K562 (cell line): ENCODE results near the gene PRTN3. TPM values are rescaled to one million over a fixed set of nuclear protein-coding genes. Genes with fewer than 3 reads are reported as not detected.
A peak's percentile ranks its signal among the peaks of the same experiment; 100 is the strongest.

Source experiments
- ATAC-seq: fragments of 200-7000 bp; cut with Tn5 transposase; 3 replicates; pipeline ENCODE4 v1.9.1; 2020; ENCODE audit warnings: moderate library complexity
- BruUV-seq: library from RNA; stranded (reverse); fragments of 400-500 nt; replicated peaks from 2 replicates; lab custom pipeline; 2021; lab: Mats Ljungman, UMichigan
- CTCF ChIA-PET: fragments of 300-600 bp; formaldehyde crosslinking; extraction: SDS; loops from one replicate; lab custom pipeline; 2021; ENCODE audit warnings: low intra/inter-chr PET ratio; lab: Yijun Ruan, JAX
- POLR2A ChIA-PET: fragments of 300-600, 350-650 bp; sonication (Branson Sonifier 250); formaldehyde crosslinking; extraction: SDS; loops from one replicate; lab custom pipeline; 2021; ENCODE audit warnings: antibody characterized with exemption, inconsistent platforms; lab: Yijun Ruan, JAX
- DNase-seq, 4 experiments: peaks; one replicate each; pipeline versions ENCODE4 v3.0.0 to v3.0.0-alpha.2; 2011 to 2018; ENCODE audit warnings: low spot score in 3 of 4, mixed read lengths in 3 of 4; ENCODE audit errors: extremely low read depth in 1 of 4
- FAIRE-seq: peaks from 2 replicates; lab custom pipeline; 2011; peaks lifted over from hg19 to GRCh38; lab: Jason Lieb, UNC
- H2AFZ ChIP-seq: 2 replicates; pipeline ENCODE4 v1.6.0; 2011; ENCODE audit warnings: low read depth, low read length, control low read depth, inconsistent platforms
- H3K27ac ChIP-seq: fragments of 200-600 bp; 3 replicates; pipeline ENCODE4 v1.8.0; 2011; ENCODE audit warnings: low read depth, mild to moderate bottlenecking, control low read depth, inconsistent platforms, low read length, moderate library complexity, mixed read lengths; ENCODE audit errors: extremely low read depth
- H3K27me3 ChIP-seq, 2 experiments: fragments of 300-600 bp in 1 of 2; 2 replicates in 1 of 2; 3 replicates in 1 of 2; pipeline versions ENCODE4 v1.6.0 to v1.8.0; 2011; ENCODE audit warnings: inconsistent platforms in 2 of 2, low read length in 2 of 2, mild to moderate bottlenecking in 1 of 2, mixed read lengths in 1 of 2, moderate library complexity in 1 of 2; ENCODE audit not compliant: control insufficient read depth in 2 of 2, insufficient read depth in 2 of 2
- H3K36me3 ChIP-seq: fragments of 300-600 bp; 3 replicates; pipeline ENCODE4 v1.8.0; 2011; ENCODE audit warnings: mild to moderate bottlenecking, low read length, inconsistent platforms; ENCODE audit not compliant: control insufficient read depth, insufficient read depth
- H3K4me1 ChIP-seq, 2 experiments: fragments of 200-600 bp in 1 of 2; replicated peaks in 1 of 2; 2 replicates in 1 of 2; 3 replicates in 1 of 2; pipeline versions ENCODE4 v1.5.1 to v1.8.0; 2011; ENCODE audit warnings: inconsistent platforms in 2 of 2, low read length in 2 of 2, mild to moderate bottlenecking in 1 of 2, mixed read lengths in 1 of 2, moderate library complexity in 1 of 2; ENCODE audit not compliant: control insufficient read depth in 2 of 2, insufficient read depth in 2 of 2
- H3K4me2 ChIP-seq: 2 replicates; pipeline ENCODE4 v1.6.1; 2011; ENCODE audit warnings: low read length, control low read depth, inconsistent platforms, mixed read lengths; ENCODE audit not compliant: insufficient read depth
- H3K4me3 ChIP-seq: fragments of 200-600 bp; sonication (generic), shearing (Covaris generic); 2 replicates; pipeline ENCODE4 v1.5.1; 2016; ENCODE audit warnings: control low read depth, inconsistent platforms
- H3K79me2 ChIP-seq: fragments of 200-600 bp; 3 replicates; pipeline ENCODE4 v1.8.0; 2011; ENCODE audit warnings: low read length, inconsistent platforms; ENCODE audit not compliant: control insufficient read depth, insufficient read depth
- H3K9ac ChIP-seq, 2 experiments: 2 replicates each; pipeline versions ENCODE4 v1.6.0 to v1.6.1; 2011; ENCODE audit warnings: low read depth in 2 of 2, low read length in 2 of 2, control low read depth in 1 of 2, inconsistent platforms in 1 of 2, mild to moderate bottlenecking in 1 of 2, mixed read lengths in 1 of 2; ENCODE audit not compliant: insufficient read depth in 1 of 2
- H3K9me1 ChIP-seq: one replicate; pipeline ENCODE4 v1.6.0; 2011; ENCODE audit warnings: inconsistent platforms, mild to moderate bottlenecking, low read length, moderate library complexity; ENCODE audit not compliant: control insufficient read depth, insufficient read depth
- H3K9me3 ChIP-seq: replicated peaks from 2 replicates; pipeline ENCODE4 v1.5.1; 2011; ENCODE audit warnings: low read depth, low read length, inconsistent platforms; ENCODE audit not compliant: control insufficient read depth, insufficient read depth
- H4K20me1 ChIP-seq: replicated peaks from 2 replicates; pipeline ENCODE4 v1.6.1; 2011; ENCODE audit warnings: low read length, inconsistent platforms, mixed read lengths; ENCODE audit not compliant: control insufficient read depth, insufficient read depth
- EGR1 ChIP-seq: fragments of 450-650 bp; conservative IDR thresholded peaks from 2 replicates; pipeline ENCODE4 v1.6.1; 2017; ENCODE audit warnings: mild to moderate bottlenecking
- MNT ChIP-seq, 2 experiments: fragments of 450-650 bp; conservative IDR thresholded peaks; 2 replicates each; pipeline ENCODE4 v1.6.1; 2017; ENCODE audit warnings: mild to moderate bottlenecking in 2 of 2, moderate library complexity in 2 of 2
- RHOXF2B ChIP-seq: fragments of 250-450 bp; sonication (Bioruptor Pico); conservative IDR thresholded peaks from 2 replicates; pipeline ENCODE4 v1.5.1; 2021
- SMARCA4 ChIP-seq: fragments of 450-650 bp; IDR thresholded peaks from 2 replicates; pipeline ENCODE4 v1.6.1; 2016
- ZBTB43 ChIP-seq: sonication (generic); formaldehyde crosslinking; IDR thresholded peaks from 2 replicates; pipeline ENCODE4 v1.8.0; 2023; ENCODE audit warnings: mild to moderate bottlenecking, missing genetic modification reagents
- ZBTB7A ChIP-seq: IDR thresholded peaks from 2 replicates; pipeline ENCODE4 v1.6.1; 2011; ENCODE audit warnings: low read depth, mild to moderate bottlenecking, low read length, moderate library complexity, borderline replicate concordance; ENCODE audit not compliant: control insufficient read depth
- WGBS: fragments of 100-300 bp; shearing (Covaris generic); methylation state at CpG from one replicate; pipeline ENCODE4 v1.1.6; 2016; ENCODE audit warnings: low coverage, mixed read lengths; ENCODE audit not compliant: insufficient coverage; ENCODE audit errors: missing lambda C conversion rate; 5-methylcytosine and 5-hydroxymethylcytosine counted together
- in situ Hi-C: fragments of 300-500 bp; cut with MboI; formaldehyde crosslinking; loops from 4 replicates; pipeline ENCODE4 v1.15.0; 2018; ENCODE audit warnings: inconsistent platforms, mixed read lengths
- intact Hi-C: fragments of 100-400 bp; cut with micrococcal nuclease; formaldehyde crosslinking; loops from 2 replicates; pipeline ENCODE4 v1.14.2; 2022
- polyA plus RNA-seq, 8 experiments: library from polyadenylated mRNA; depleted of rRNA in 4 of 8; stranded (reverse) in 5 of 8; unstranded in 3 of 8; fragments of >200 nt; fragmentation: Nextera tagmentation in 2 of 8; fragmentation: Illumina TruSeq in 1 of 8; extraction: Ambion mirVana in 2 of 8; extraction: Trizol in 1 of 8; gene quantifications; 2 replicates each; pipeline versions ENCODE4 v1.2.1 to v1.2.3, GENCODE V29; 2011 to 2014; ENCODE audit warnings: inconsistent platforms in 1 of 8, missing spikeins in 1 of 8
- total RNA-seq, 7 experiments: library from RNA; depleted of rRNA in 6 of 7; stranded (reverse); fragments of >200 nt in 6 of 7; fragmentation: Illumina TruSeq in 2 of 7; extraction: Trizol in 2 of 7; gene quantifications; 2 replicates each; pipeline versions ENCODE4 v1.2.1 to v1.2.3, GENCODE V29; 2011 to 2021; ENCODE audit warnings: low replicate concordance in 1 of 7

Gene PRTN3
- total and polyA plus RNA-seq, 9 of the 15 experiments (the other 6 are each of a cell fraction or from before 2014, with no cell fraction given), result 0.14 to 0.86 (median 0.43) TPM; not detected in 3

- Histone ChIP-seq H3K27ac (no peak within 1 kb of the TSS), H3K36me3 (no peaks in the 10 kb centered on the region), H3K9ac (peak within 1 kb of the TSS in 1 of 2 experiments; percentile 45; a peak in 1 of 4 replicates), H3K4me3 (no peak within 1 kb of the TSS), H3K27me3 (no peaks in the 10 kb centered on the region), H2AFZ (no peak within 1 kb of the TSS), H3K9me1 (no peaks in the 10 kb centered on the region), H3K4me2 (no peak within 1 kb of the TSS), H3K9me3 (no peaks in the 10 kb centered on the region), H4K20me1 (no peaks in the 10 kb centered on the region), H3K79me2 (no peaks in the 10 kb centered on the region), H3K4me1 (peaks cover 5 to 54% of the 10 kb centered on the region in 2 experiments; a peak in 3 of 5 replicates)
- BruUV-seq, result no TSS peak
- in situ Hi-C loops, result no loop called here
- TF ChIP-seq ZBTB7A (0 out of 2 replicates have a peak, but pooled peaks have one; percentile 29), RHOXF2B (CRISPR knock-in tag) (no peak), SMARCA4 (no peak)
- 81% methylated on average over 40 of the region's 55 CpGs for WGBS
- DNase-seq (no peak), FAIRE-seq (no peak), ATAC-seq (no peak)
- intact Hi-C loops, result no loop called here
- CTCF ChIA-PET, result no interaction called here
- POLR2A ChIA-PET, result no interaction called here
Observed at GRCh38 chr19:852136-853013, 11.6 kb downstream of the PRTN3 start, which contains the start of gene ELANE. TSS of gene ELANE (plus strand) at chr19:852303. CDS start at chr19:852329, 26 bp downstream.

- FAIRE-seq, result no peak
- H2AFZ ChIP-seq, result no peak overlapping the region
- H3K27ac ChIP-seq, result no peak overlapping the region
- DNase-seq, result no peak
- intact Hi-C loops, result no loop called here
- peaks cover 5 to 47% of the 10 kb centered on the region in 2 experiments; a peak in 3 of 5 replicates for H3K4me1 ChIP-seq
- no peaks in the 10 kb centered on the region for H4K20me1 ChIP-seq
- ChIA-PET POLR2A (no interaction called here), CTCF (no interaction called here)
- TF ChIP-seq ZBTB43 (CRISPR knock-in tag), result no peak
- no peak for TF ChIP-seq MNT (conservative IDR thresholded peaks at IDR 0.05)
- TF ChIP-seq EGR1, result no peak
- no peaks in the 10 kb centered on the region for H3K9me3 ChIP-seq
- H3K4me2 ChIP-seq, result no peak overlapping the region
- no peaks in the 10 kb centered on the region for H3K27me3 ChIP-seq
- WGBS, result 90% methylated on average over 12 of the region's 67 CpGs
- in situ Hi-C loops, result no loop called here
- BruUV-seq, result no TSS peak
- ATAC-seq, result no peak
- no peaks in the 10 kb centered on the region for H3K79me2 ChIP-seq
- H3K9me1 ChIP-seq, result no peaks in the 10 kb centered on the region
- no peaks in the 10 kb centered on the region for H3K36me3 ChIP-seq
- H3K4me3 ChIP-seq, result no peak overlapping the region
- no peak overlapping the region for H3K9ac ChIP-seq
Observed at GRCh38 chr19:853014-853585, 12.3 kb downstream of the PRTN3 start.
